ENCODE results near the gene PUDP.

Gene PUDP

DNA sequence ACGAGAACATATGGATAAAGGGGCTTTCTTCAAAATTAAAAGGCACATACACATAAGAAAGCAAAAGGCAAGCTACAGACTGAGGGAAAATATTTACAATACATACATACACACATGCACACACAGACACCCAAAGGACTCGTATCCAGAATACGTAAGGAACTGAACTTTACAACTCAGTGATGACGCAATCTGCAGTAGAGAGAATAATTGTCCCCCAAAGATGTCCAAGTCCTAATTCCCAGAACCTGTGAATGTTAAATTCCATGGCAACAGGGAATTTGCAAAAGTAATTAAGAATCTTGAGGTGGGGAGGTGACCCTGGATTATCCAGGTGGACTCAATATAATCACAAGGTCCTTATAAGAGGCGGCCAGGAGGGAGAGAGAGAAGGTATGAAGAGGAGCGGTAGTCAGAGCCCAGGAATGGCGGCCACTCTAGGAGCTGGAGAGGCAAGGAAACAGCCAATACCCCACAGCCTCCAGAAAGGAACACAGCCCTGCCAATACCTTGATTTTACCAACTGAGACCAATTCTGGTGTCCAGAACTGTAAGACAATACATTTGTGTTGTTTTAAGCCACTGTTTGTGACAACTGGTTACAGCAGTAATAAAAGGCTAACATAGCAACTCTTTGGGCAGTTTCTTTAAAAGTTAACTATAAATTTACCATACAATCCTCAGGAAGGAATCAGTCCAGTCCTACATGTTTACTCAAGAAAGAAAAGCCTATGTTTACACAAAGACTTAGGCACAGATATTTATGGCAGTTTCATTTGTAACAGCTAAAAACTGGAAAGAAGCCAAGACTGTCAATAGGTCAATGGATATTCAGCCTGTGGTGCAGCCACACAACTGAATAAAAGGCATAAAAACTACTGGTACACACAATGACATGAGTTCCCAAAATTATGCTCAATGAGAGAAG lies 27.7 kb downstream of the PUDP start:
- H3K36me3 ChIP-seq (ENCODE audit: insufficient read depth, low read length) = peaks cover 7% of the 10 kb centered on the region
- H3K4me2 ChIP-seq (ENCODE audit: low read length) = peak overlapping the region; percentile 54; the same call in 1 of the 2 replicates
- H3K9me2 ChIP-seq (ENCODE audit: low read depth, low read length) = no peaks in the 10 kb centered on the region
- H3K4me3 ChIP-seq (ENCODE audit: low read depth, low read length, poor library complexity, severe bottlenecking) = no peak overlapping the region
- peaks cover 93% of the 10 kb centered on the region for H3K4me1 ChIP-seq (ENCODE audit: insufficient read depth, low read length, severe bottlenecking)
- H3K9ac ChIP-seq (ENCODE audit: low read length) = peak overlapping the region; percentile 36; the same call in 1 of the 2 replicates
- H3K79me2 ChIP-seq (ENCODE audit: insufficient read depth, low read length) = peaks cover 72% of the 10 kb centered on the region
- no peaks in the 10 kb centered on the region for H3K9me3 ChIP-seq (ENCODE audit: low read length)
- no peaks in the 10 kb centered on the region for H4K20me1 ChIP-seq (ENCODE audit: insufficient read depth, low read length)
- no peaks in the 10 kb centered on the region for H3K27me3 ChIP-seq (ENCODE audit: insufficient read depth, low read length)
- no peak overlapping the region for H2AFZ ChIP-seq (ENCODE audit: low read length)
- H3K27ac ChIP-seq (ENCODE audit: low read depth, low read length, poor library complexity, severe bottlenecking) = peak overlapping the region; percentile 100
- H3F3A ChIP-seq (ENCODE audit: insufficient read depth, low read length) = peaks cover 5% of the 10 kb centered on the region; the same call in 1 of the 2 replicates
- TF ChIP-seq, protein P1, sequence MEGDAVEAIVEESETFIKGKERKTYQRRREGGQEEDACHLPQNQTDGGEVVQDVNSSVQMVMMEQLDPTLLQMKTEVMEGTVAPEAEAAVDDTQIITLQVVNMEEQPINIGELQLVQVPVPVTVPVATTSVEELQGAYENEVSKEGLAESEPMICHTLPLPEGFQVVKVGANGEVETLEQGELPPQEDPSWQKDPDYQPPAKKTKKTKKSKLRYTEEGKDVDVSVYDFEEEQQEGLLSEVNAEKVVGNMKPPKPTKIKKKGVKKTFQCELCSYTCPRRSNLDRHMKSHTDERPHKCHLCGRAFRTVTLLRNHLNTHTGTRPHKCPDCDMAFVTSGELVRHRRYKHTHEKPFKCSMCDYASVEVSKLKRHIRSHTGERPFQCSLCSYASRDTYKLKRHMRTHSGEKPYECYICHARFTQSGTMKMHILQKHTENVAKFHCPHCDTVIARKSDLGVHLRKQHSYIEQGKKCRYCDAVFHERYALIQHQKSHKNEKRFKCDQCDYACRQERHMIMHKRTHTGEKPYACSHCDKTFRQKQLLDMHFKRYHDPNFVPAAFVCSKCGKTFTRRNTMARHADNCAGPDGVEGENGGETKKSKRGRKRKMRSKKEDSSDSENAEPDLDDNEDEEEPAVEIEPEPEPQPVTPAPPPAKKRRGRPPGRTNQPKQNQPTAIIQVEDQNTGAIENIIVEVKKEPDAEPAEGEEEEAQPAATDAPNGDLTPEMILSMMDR (IDR thresholded peaks at IDR 0.05; ENCODE audit: low read length) = no peak
- TF ChIP-seq EZH2 (IDR thresholded peaks at IDR 0.05; ENCODE audit: borderline replicate concordance, low read length) = no peak

DNA sequence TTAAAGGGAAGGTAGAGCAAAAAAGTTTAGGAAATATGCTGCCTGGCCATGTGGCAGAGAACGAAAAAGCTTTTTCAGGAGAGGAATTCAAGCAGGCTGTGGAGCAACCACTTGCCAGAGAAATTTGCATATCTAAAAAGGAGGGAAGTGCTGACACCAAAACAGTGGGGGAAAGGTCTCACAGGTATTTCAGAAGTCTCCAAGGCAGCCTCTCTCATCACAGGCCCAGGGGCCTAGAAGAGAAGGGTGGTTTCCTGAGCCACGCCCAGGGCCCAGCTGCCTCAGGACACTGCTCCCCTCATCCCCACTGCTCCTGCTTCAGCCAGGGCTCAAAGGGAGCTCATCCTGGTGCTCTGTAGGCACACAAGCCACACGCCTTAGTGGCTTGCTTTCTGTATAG lies 30.4 kb downstream of the PUDP start:
- peak overlapping the region; percentile 100 for H3K27ac ChIP-seq (ENCODE audit: low read depth, low read length, poor library complexity, severe bottlenecking)
- no peaks in the 10 kb centered on the region for H4K20me1 ChIP-seq (ENCODE audit: insufficient read depth, low read length)
- peaks cover 5% of the 10 kb centered on the region; the same call in 1 of the 2 replicates for H3F3A ChIP-seq (ENCODE audit: insufficient read depth, low read length)
- TF ChIP-seq, protein P1 (IDR thresholded peaks at IDR 0.05; ENCODE audit: low read length) = no peak
- TF ChIP-seq EZH2 (IDR thresholded peaks at IDR 0.05; ENCODE audit: borderline replicate concordance, low read length) = no peak
- H3K9me3 ChIP-seq (ENCODE audit: low read length) = no peaks in the 10 kb centered on the region
- H3K4me1 ChIP-seq (ENCODE audit: insufficient read depth, low read length, severe bottlenecking) = peaks cover 91% of the 10 kb centered on the region
- peak overlapping the region; percentile 54; the same call in 1 of the 2 replicates for H3K4me2 ChIP-seq (ENCODE audit: low read length)
- no peaks in the 10 kb centered on the region for H3K27me3 ChIP-seq (ENCODE audit: insufficient read depth, low read length)
- H3K79me2 ChIP-seq (ENCODE audit: insufficient read depth, low read length) = peaks cover 56% of the 10 kb centered on the region
- no peak overlapping the region for H3K4me3 ChIP-seq (ENCODE audit: low read depth, low read length, poor library complexity, severe bottlenecking)
- no peaks in the 10 kb centered on the region for H3K9me2 ChIP-seq (ENCODE audit: low read depth, low read length)
- H3K36me3 ChIP-seq (ENCODE audit: insufficient read depth, low read length) = peaks cover 11% of the 10 kb centered on the region
- H2AFZ ChIP-seq (ENCODE audit: low read length) = no peak overlapping the region
- H3K9ac ChIP-seq (ENCODE audit: low read length) = peak overlapping the region; percentile 54; the same call in 1 of the 2 replicates

DNA sequence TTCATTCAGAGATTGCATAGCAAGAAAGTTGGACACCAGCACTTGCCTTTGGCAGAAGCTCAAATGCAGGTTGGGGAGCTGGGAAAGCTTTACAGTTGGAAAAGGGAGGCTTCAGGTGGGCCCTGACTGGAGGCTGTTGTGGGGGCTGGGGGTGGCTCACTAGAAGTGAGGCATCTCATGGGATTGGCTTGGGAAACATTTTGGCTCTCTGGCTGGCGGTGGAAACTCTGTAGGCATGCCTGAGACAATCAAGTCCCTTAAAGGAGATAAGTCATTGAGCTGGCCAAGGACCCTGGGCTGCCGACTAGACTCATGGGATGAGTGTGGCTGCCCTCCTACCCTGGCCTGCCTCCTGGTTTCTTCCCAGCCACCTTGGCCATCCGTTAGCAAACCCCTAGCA lies 31.9 kb downstream of the PUDP start:
- H3K36me3 ChIP-seq (ENCODE audit: insufficient read depth, low read length) = peaks cover 13% of the 10 kb centered on the region
- no peaks in the 10 kb centered on the region for H4K20me1 ChIP-seq (ENCODE audit: insufficient read depth, low read length)
- H3K9ac ChIP-seq (ENCODE audit: low read length) = peak overlapping the region; percentile 54; the same call in 1 of the 2 replicates
- no peaks in the 10 kb centered on the region for H3K9me2 ChIP-seq (ENCODE audit: low read depth, low read length)
- peaks cover 41% of the 10 kb centered on the region for H3K79me2 ChIP-seq (ENCODE audit: insufficient read depth, low read length)
- H2AFZ ChIP-seq (ENCODE audit: low read length) = no peak overlapping the region
- H3K4me2 ChIP-seq (ENCODE audit: low read length) = peak overlapping the region; percentile 43; the same call in 1 of the 2 replicates
- peaks cover 91% of the 10 kb centered on the region for H3K4me1 ChIP-seq (ENCODE audit: insufficient read depth, low read length, severe bottlenecking)
- no peak overlapping the region for H3K4me3 ChIP-seq (ENCODE audit: low read depth, low read length, poor library complexity, severe bottlenecking)
- H3K9me3 ChIP-seq (ENCODE audit: low read length) = no peaks in the 10 kb centered on the region
- H3F3A ChIP-seq (ENCODE audit: insufficient read depth, low read length) = peaks cover 5% of the 10 kb centered on the region; the same call in 1 of the 2 replicates
- TF ChIP-seq, protein P1 (IDR thresholded peaks at IDR 0.05; ENCODE audit: low read length) = no peak
- TF ChIP-seq EZH2 (IDR thresholded peaks at IDR 0.05; ENCODE audit: borderline replicate concordance, low read length) = no peak
- no peaks in the 10 kb centered on the region for H3K27me3 ChIP-seq (ENCODE audit: insufficient read depth, low read length)
- H3K27ac ChIP-seq (ENCODE audit: low read depth, low read length, poor library complexity, severe bottlenecking) = peak overlapping the region; percentile 100

Data from OCI-LY1 (cell line).